Hepatocyte (in vitro differentiated cells): ENCODE measurements around the gene SLC40A1.

Experiments
- EZH2 ChIP-seq: fragments of 200-600 bp; sonication (generic); IDR thresholded peaks from 2 replicates; pipeline ENCODE4 v1.6.1; 2016; ENCODE audit warnings: antibody characterized with exemption, mild to moderate bottlenecking, borderline replicate concordance
- EZH2phosphoT487 ChIP-seq: fragments of 200-600 bp; sonication (generic); IDR thresholded peaks from one replicate; pipeline ENCODE4 v1.6.1; 2018; ENCODE audit warnings: antibody characterized with exemption, mild to moderate bottlenecking, low read depth, moderate library complexity; ENCODE audit not compliant: unreplicated experiment, severe bottlenecking
- TF ChIP-seq, protein P1 (sequence below): fragments of 200-600 bp; sonication (generic); IDR thresholded peaks from 2 replicates; pipeline ENCODE4 v1.5.1; 2016; ENCODE audit warnings: antibody characterized with exemption, mild to moderate bottlenecking; ENCODE audit not compliant: poor library complexity

DNA sequence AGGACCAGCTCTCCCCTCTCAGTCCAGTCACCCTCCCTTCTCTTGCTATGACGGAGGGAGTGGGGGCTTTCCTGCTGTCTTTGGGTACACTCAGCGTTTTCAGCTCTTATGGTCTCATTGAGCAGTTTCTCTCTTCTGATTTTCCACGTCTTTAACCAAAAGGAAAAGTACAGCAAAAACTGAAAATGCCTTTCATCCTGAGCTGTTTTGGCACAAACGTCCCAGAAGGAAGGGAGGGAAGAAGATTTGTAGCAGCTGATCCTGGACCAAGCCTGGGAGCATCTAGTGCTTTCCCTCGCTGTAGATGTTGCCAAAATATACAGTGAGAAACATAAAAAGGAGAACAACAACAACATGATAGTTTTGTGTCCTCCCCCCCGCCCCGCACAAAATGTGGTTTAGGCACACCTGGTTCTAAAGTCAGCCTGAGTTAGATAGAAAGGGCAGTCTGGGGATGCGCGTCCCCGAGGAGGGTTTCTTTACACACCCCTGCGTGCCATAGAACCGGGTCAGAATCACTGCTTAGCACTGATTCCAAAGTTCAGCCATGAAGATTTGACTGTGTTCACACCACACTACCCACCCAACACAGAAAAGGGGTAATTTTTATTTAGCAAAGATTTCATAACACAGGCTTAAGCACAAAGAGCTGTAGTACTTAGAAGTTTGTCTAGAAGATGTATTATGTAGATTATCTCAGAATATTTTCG, 53.4 kb downstream of the SLC40A1 start:
- TF ChIP-seq, protein P1, sequence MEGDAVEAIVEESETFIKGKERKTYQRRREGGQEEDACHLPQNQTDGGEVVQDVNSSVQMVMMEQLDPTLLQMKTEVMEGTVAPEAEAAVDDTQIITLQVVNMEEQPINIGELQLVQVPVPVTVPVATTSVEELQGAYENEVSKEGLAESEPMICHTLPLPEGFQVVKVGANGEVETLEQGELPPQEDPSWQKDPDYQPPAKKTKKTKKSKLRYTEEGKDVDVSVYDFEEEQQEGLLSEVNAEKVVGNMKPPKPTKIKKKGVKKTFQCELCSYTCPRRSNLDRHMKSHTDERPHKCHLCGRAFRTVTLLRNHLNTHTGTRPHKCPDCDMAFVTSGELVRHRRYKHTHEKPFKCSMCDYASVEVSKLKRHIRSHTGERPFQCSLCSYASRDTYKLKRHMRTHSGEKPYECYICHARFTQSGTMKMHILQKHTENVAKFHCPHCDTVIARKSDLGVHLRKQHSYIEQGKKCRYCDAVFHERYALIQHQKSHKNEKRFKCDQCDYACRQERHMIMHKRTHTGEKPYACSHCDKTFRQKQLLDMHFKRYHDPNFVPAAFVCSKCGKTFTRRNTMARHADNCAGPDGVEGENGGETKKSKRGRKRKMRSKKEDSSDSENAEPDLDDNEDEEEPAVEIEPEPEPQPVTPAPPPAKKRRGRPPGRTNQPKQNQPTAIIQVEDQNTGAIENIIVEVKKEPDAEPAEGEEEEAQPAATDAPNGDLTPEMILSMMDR, result no peak
- TF ChIP-seq EZH2, result no peak
- TF ChIP-seq EZH2phosphoT487, result no peak
